ENCODE measurements around the gene HMCES. TPM values are rescaled to one million over a fixed set of nuclear protein-coding genes. Genes with fewer than 3 reads are reported as not detected.

The HMCES gene
- polyA plus RNA-seq, 1 of the 3 experiments (the other 2 are of a cell fraction), result 32.4 TPM

GRCh38 chr3:129266651-129267050 lies 12.0 kb upstream of the HMCES start:
- Histone ChIP-seq H3K9me3 (no peaks in the 10 kb centered on the region), H3K36me3 (replicated peaks in 1 of 2; ENCODE audit: control insufficient read depth in 1 of 2, insufficient read depth in 2 of 2, low read length in 1 of 2) (peaks cover 76 to 78% of the 10 kb centered on the region in 2 experiments), H3K79me2 (ENCODE audit: insufficient read depth) (peaks cover 16% of the 10 kb centered on the region; the same call in 1 of the 2 replicates), H4K20me1 (ENCODE audit: insufficient read depth) (peaks cover 9% of the 10 kb centered on the region; the same call in 1 of the 2 replicates), H3K9me2 (no peaks in the 10 kb centered on the region), H3K4me1 (ENCODE audit: control insufficient read depth in 1 of 2, insufficient read depth in 2 of 2, low read depth in 1 of 2, low read length in 1 of 2) (no peaks in the 10 kb centered on the region), H3K27me3 (ENCODE audit: insufficient read depth) (no peaks in the 10 kb centered on the region), H3K4me3 (ENCODE audit: low read depth in 2 of 2, low read length in 1 of 2) (no peak overlapping the region), H2AFZ (ENCODE audit: low read depth) (no peak overlapping the region), H3F3A (replicated peaks; ENCODE audit: insufficient read depth) (peaks cover 7% of the 10 kb centered on the region), H3K27ac (ENCODE audit: low read depth in 2 of 2, low read length in 1 of 2) (no peak overlapping the region), H3K4me2 (no peak overlapping the region), H3K9ac (no peak overlapping the region)
- DNase-seq, result no peak
- 96% methylated on average over 3 of the region's 4 CpGs for whole genome bisulfite sequencing (ENCODE audit: low lambda C conversion rate)
- ChIA-PET CTCF (interaction anchor here (1.4 to 2.4 kb wide), 2 partner anchors 21 to 50 kb away, joined by 4 to 6 read pairs; a partner anchor contains a TSS), POLR2A (no interaction called here)
- TF ChIP-seq FOXJ3 (CRISPR knock-in tag; IDR thresholded peaks at IDR 0.05) (no peak), MXI1 (IDR thresholded peaks at IDR 0.05; ENCODE audit: low read depth, low read length) (no peak), PBX3 (IDR thresholded peaks at IDR 0.05) (no peak), FOSL2 (IDR thresholded peaks at IDR 0.05; ENCODE audit: borderline replicate concordance, low read depth) (no peak), EZH2phosphoT487 (IDR thresholded peaks at IDR 0.05; ENCODE audit: borderline replicate concordance, low read depth) (no peak)

- Histone ChIP-seq H3K9ac (no peak overlapping the region), H3K9me3 (no peaks in the 10 kb centered on the region), H3K4me3 (ENCODE audit: low read depth in 2 of 2, low read length in 1 of 2) (no peak overlapping the region), H3K79me2 (ENCODE audit: insufficient read depth) (peaks cover 9% of the 10 kb centered on the region; the same call in 1 of the 2 replicates), H3K27ac (ENCODE audit: low read depth in 2 of 2, low read length in 1 of 2) (no peak overlapping the region), H3F3A (replicated peaks; ENCODE audit: insufficient read depth) (peaks cover 7% of the 10 kb centered on the region), H4K20me1 (ENCODE audit: insufficient read depth) (peaks cover 6% of the 10 kb centered on the region; the same call in 1 of the 2 replicates), H3K9me2 (no peaks in the 10 kb centered on the region), H3K4me2 (no peak overlapping the region), H3K27me3 (ENCODE audit: insufficient read depth) (no peaks in the 10 kb centered on the region), H3K36me3 (replicated peaks in 1 of 2; ENCODE audit: control insufficient read depth in 1 of 2, insufficient read depth in 2 of 2, low read length in 1 of 2) (peaks cover 77 to 89% of the 10 kb centered on the region in 2 experiments), H3K4me1 (ENCODE audit: control insufficient read depth in 1 of 2, insufficient read depth in 2 of 2, low read depth in 1 of 2, low read length in 1 of 2) (no peaks in the 10 kb centered on the region), H2AFZ (ENCODE audit: low read depth) (no peak overlapping the region)
- ChIA-PET POLR2A (no interaction called here), CTCF (interaction anchor here (2.4 kb wide), 1 partner anchor 23 kb away, joined by 6 read pairs; no protein-coding TSS in a partner anchor)
- TF ChIP-seq FOXM1 (IDR thresholded peaks at IDR 0.05; ENCODE audit: low read depth) (no peak), EP300 (IDR thresholded peaks at IDR 0.05; ENCODE audit: borderline replicate concordance in 1 of 2, low read depth in 1 of 2, low read length in 1 of 2) (no peak), TEAD4 (IDR thresholded peaks at IDR 0.05; ENCODE audit: borderline replicate concordance, insufficient read depth) (no peak), NRF1 (IDR thresholded peaks at IDR 0.05; ENCODE audit: low read depth, low read length) (no peak), NFIC (IDR thresholded peaks at IDR 0.05; ENCODE audit: borderline replicate concordance) (no peak)
- 94% methylated on average over 2 of the region's 4 CpGs for WGBS (ENCODE audit: low lambda C conversion rate)
- no peak for DNase-seq
These were observed 10.3 kb upstream of the HMCES start for GRCh38 chr3:129268396-129268795.

DNA sequence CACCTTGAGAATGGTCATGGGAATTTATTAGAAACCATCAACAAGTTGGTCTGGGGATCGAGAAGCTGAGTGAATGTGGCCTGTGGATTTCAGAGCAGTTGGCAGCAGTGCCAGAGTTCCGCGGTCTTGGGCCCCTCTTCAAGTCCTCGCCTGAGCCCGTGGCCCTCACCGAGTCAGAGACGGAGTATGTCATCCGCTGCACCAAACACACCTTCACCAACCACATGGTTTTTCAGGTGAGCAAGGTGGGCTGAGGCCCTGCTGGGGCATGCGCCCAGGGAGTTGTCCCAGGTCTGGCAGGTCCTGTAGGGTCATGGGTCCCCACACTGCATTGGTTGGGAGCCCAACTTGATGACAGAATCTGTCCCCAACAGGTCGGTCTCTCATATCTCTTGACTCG lies 7.0 kb upstream of the HMCES start:
- no peak for DNase-seq
- Histone ChIP-seq H3K9ac (no peak overlapping the region), H4K20me1 (ENCODE audit: insufficient read depth) (no peaks in the 10 kb centered on the region), H3F3A (replicated peaks; ENCODE audit: insufficient read depth) (peaks cover 28% of the 10 kb centered on the region), H3K27me3 (ENCODE audit: insufficient read depth) (no peaks in the 10 kb centered on the region), H2AFZ (ENCODE audit: low read depth) (no peak overlapping the region), H3K79me2 (ENCODE audit: insufficient read depth) (no peaks in the 10 kb centered on the region), H3K36me3 (replicated peaks in 1 of 2; ENCODE audit: control insufficient read depth in 1 of 2, insufficient read depth in 2 of 2, low read length in 1 of 2) (peaks cover 64 to 94% of the 10 kb centered on the region in 2 experiments), H3K4me1 (ENCODE audit: control insufficient read depth in 1 of 2, insufficient read depth in 2 of 2, low read depth in 1 of 2, low read length in 1 of 2) (no peaks in the 10 kb centered on the region), H3K9me3 (no peaks in the 10 kb centered on the region), H3K4me3 (ENCODE audit: low read depth in 2 of 2, low read length in 1 of 2) (no peak overlapping the region), H3K27ac (ENCODE audit: low read depth in 2 of 2, low read length in 1 of 2) (no peak overlapping the region), H3K4me2 (no peak overlapping the region), H3K9me2 (no peaks in the 10 kb centered on the region)
- ChIA-PET POLR2A (interaction anchor here (0.9 kb wide), 1 partner anchor 15 kb away, joined by 3 read pairs; no protein-coding TSS in a partner anchor), CTCF (interaction anchor here (2.5 kb wide), 1 partner anchor 44 kb away, joined by 5 read pairs; a partner anchor contains a TSS)
- WGBS (ENCODE audit: low lambda C conversion rate), result 97% methylated on average over 9 of the region's 11 CpGs
- no peak for TF ChIP-seq RXRA (IDR thresholded peaks at IDR 0.05; ENCODE audit: borderline replicate concordance, low read depth)
